Gastroesophageal sphincter (tissue), 4 donors: ENCODE results near the gene SNX25. TPM values are rescaled to one million over a fixed set of nuclear protein-coding genes. Genes with fewer than 3 reads are reported as not detected.
"Not testable (repeated sequence)": the region's sequence is repeated elsewhere in the genome, so short reads cannot be mapped to it uniquely, and the experiment has no call there.

ENCODE experiments used
- ATAC-seq: fragments of 150-250 bp; one replicate; pipeline ENCODE4 v1.9.1; 2016; ENCODE audit warnings: mild to moderate bottlenecking, moderate library complexity
- H3K27ac ChIP-seq, 4 donors: fragments of 200-600 bp; sonication (generic) in 3 of 4; 1 replicate in 3 of 4; 2 replicates in 1 of 4; pipeline ENCODE4 v1.5.1; 2016 to 2019
- H3K27me3 ChIP-seq: fragments of 200-600 bp; sonication (generic); one replicate; pipeline ENCODE4 v1.5.1; 2019
- H3K36me3 ChIP-seq, 2 donors: fragments of 200-600 bp; sonication (generic); one replicate each; pipeline ENCODE4 v1.5.1; 2019; ENCODE audit warnings: control low read depth in 1 of 2
- H3K4me1 ChIP-seq, 3 donors: fragments of 200-600 bp; sonication (generic); 1 replicate in 2 of 3; 2 replicates in 1 of 3; pipeline ENCODE4 v1.5.1; 2016 to 2019; ENCODE audit warnings: control low read depth in 2 of 3
- H3K4me3 ChIP-seq, 2 donors: fragments of 200-600 bp; sonication (generic); one replicate each; pipeline ENCODE4 v1.5.1; 2019; ENCODE audit warnings: mild to moderate bottlenecking in 1 of 2, moderate library complexity in 1 of 2
- H3K9me3 ChIP-seq, 3 donors: fragments of 200-600 bp; sonication (generic); one replicate each; pipeline ENCODE4 v1.5.1; 2017 to 2019; ENCODE audit warnings: control low read depth in 2 of 3
- CTCF ChIP-seq, 4 experiments: fragments of 200-600 bp in 2 of 4; fragments of 450-650 bp in 2 of 4; sonication (generic) in 1 of 4; IDR thresholded peaks; one replicate each; pipeline ENCODE4 v1.5.1; 2017 to 2019; ENCODE audit warnings: antibody characterized with exemption in 4 of 4, mild to moderate bottlenecking in 2 of 4, moderate library complexity in 2 of 4
- EP300 ChIP-seq: sonication (generic); formaldehyde crosslinking; IDR thresholded peaks from one replicate; pipeline ENCODE4 v1.6.1; 2017; ENCODE audit warnings: antibody characterized with exemption, mild to moderate bottlenecking
- POLR2A ChIP-seq, 2 donors: fragments of 450-650 bp; IDR thresholded peaks; one replicate each; pipeline ENCODE4 v1.6.1; 2017; ENCODE audit warnings: antibody characterized with exemption in 2 of 2, mild to moderate bottlenecking in 2 of 2, moderate library complexity in 1 of 2
- POLR2AphosphoS5 ChIP-seq: sonication (generic); formaldehyde crosslinking; IDR thresholded peaks from one replicate; pipeline ENCODE4 v1.6.1; 2017; ENCODE audit warnings: antibody characterized with exemption
- WGBS, 2 donors: methylation state at CpG; one replicate each; pipeline ENCODE4 v1.1.5; 2018; ENCODE audit warnings: low coverage in 1 of 2; 5-methylcytosine and 5-hydroxymethylcytosine counted together
- total RNA-seq, 4 donors: library from RNA; depleted of rRNA; stranded (reverse); fragments of >200 nt; gene quantifications; one replicate each; pipeline ENCODE4 v1.1.0, GENCODE V29; 2016

The SNX25 gene
- total RNA-seq, 4 donors from 2014 or later: 17.9 to 30.5 (median 24.9) TPM

- no peak overlapping the region for H3K27ac ChIP-seq
- no peaks in the 10 kb centered on the region for H3K9me3 ChIP-seq
- WGBS, 2 donors: 56 to 88% methylated on average over 2 to 7 of the region's 7 CpGs
- H3K27me3 ChIP-seq: no peaks in the 10 kb centered on the region
- no peak for ATAC-seq
- TF ChIP-seq POLR2AphosphoS5: no peak
- no peak for TF ChIP-seq EP300
- no peak for TF ChIP-seq CTCF (IDR thresholded peaks at IDR 0.05)
- TF ChIP-seq POLR2A (IDR thresholded peaks at IDR 0.05): no peak
- peaks cover 0 to 7% of the 10 kb centered on the region in 2 donors for H3K36me3 ChIP-seq
- H3K4me1 ChIP-seq: no peaks in the 10 kb centered on the region
- H3K4me3 ChIP-seq: no peak overlapping the region
These were observed 119.2 kb downstream of the SNX25 start for GRCh38 chr4:185328586-185328985.

- H3K36me3 ChIP-seq, H3K27me3 ChIP-seq, H3K4me3 ChIP-seq, H3K27ac ChIP-seq, H3K9me3 ChIP-seq, H3K4me1 ChIP-seq, ATAC-seq: not testable (repeated sequence)
- WGBS, 2 donors: 95 to 100% methylated on average over 2 of the region's 2 CpGs
These were observed 120.6 kb downstream of the SNX25 start for GRCh38 chr4:185329879-185330510.

GRCh38 chr4:185332575-185333464 lies 123.4 kb downstream of the SNX25 start:
- no peak for ATAC-seq
- Histone ChIP-seq H3K27ac (no peak overlapping the region), H3K4me1 (no peaks in the 10 kb centered on the region), H3K4me3 (no peak overlapping the region), H3K36me3 (no peaks in the 10 kb centered on the region), H3K27me3 (no peaks in the 10 kb centered on the region), H3K9me3 (no peaks in the 10 kb centered on the region)
- no peak for TF ChIP-seq EP300
- no peak for TF ChIP-seq CTCF (IDR thresholded peaks at IDR 0.05)
- TF ChIP-seq POLR2AphosphoS5: no peak
- no peak for TF ChIP-seq POLR2A (IDR thresholded peaks at IDR 0.05)
- 95 to 96% methylated on average over 3 of the region's 3 CpGs for WGBS, 2 donors

GRCh38 chr4:185334326-185334725 lies 124.9 kb downstream of the SNX25 start:
- Histone ChIP-seq H3K27ac (no peak overlapping the region), H3K27me3 (no peaks in the 10 kb centered on the region), H3K4me1 (no peaks in the 10 kb centered on the region), H3K9me3 (no peaks in the 10 kb centered on the region), H3K4me3 (no peak overlapping the region), H3K36me3 (peaks cover 0 to 9% of the 10 kb centered on the region in 2 donors)
- WGBS, 2 donors: 84 to 100% methylated on average over 2 to 4 of the region's 4 CpGs
- no peak for ATAC-seq
- no peak for TF ChIP-seq POLR2A (IDR thresholded peaks at IDR 0.05)
- no peak for TF ChIP-seq EP300
- TF ChIP-seq CTCF (IDR thresholded peaks at IDR 0.05): no peak
- no peak for TF ChIP-seq POLR2AphosphoS5

- Histone ChIP-seq H3K4me1 (no peaks in the 10 kb centered on the region), H3K27me3 (no peaks in the 10 kb centered on the region), H3K36me3 (peaks cover 0 to 22% of the 10 kb centered on the region in 2 donors), H3K9me3 (no peaks in the 10 kb centered on the region), H3K27ac (no peak overlapping the region), H3K4me3 (no peak overlapping the region)
- ATAC-seq: no peak
- TF ChIP-seq POLR2AphosphoS5: no peak
- no peak for TF ChIP-seq CTCF (IDR thresholded peaks at IDR 0.05)
- no peak for TF ChIP-seq EP300
- no peak for TF ChIP-seq POLR2A (IDR thresholded peaks at IDR 0.05)
- WGBS, 2 donors: 92 to 100% methylated on average over 1 of the region's 1 CpG
These were observed 126.2 kb downstream of the SNX25 start for GRCh38 chr4:185335579-185335978.
